ENCODE data around the gene TNFRSF9. TPM values are rescaled to one million over a fixed set of nuclear protein-coding genes. Genes with fewer than 3 reads are reported as not detected.
A peak's percentile ranks its signal among the peaks of the same experiment; 100 is the strongest.

The TNFRSF9 gene
- total and polyA plus RNA-seq, 4 donors, result under 0.01 to 0.09 (median 0.02) TPM; not detected in 1

- no peak for TF ChIP-seq ATF3 (IDR thresholded peaks at IDR 0.05)
- TF ChIP-seq MAX (IDR thresholded peaks at IDR 0.05), result no peak
- TF ChIP-seq FOXA2 (IDR thresholded peaks at IDR 0.05), result no peak
- TF ChIP-seq HNF4G (IDR thresholded peaks at IDR 0.05), result no peak
Measured at GRCh38 chr1:7962014-7962335, 21.3 kb upstream of the TNFRSF9 start (continued).

GRCh38 chr1:7961216-7962013 is 20.8 kb upstream of the TNFRSF9 start, which contains the start of gene PARK7:
PARK7 (plus strand) TSS chr1:7961711; CDS start chr1:7962786, 1,075 bp downstream.
- Histone ChIP-seq H3K27ac (ENCODE audit: low read depth in 1 of 2, low read length in 2 of 2) (peak within 1 kb of the TSS; percentile 84 to 98), H3K9ac (ENCODE audit: low read depth in 1 of 2, low read length in 2 of 2) (peak within 1 kb of the TSS; percentile 85 to 98), H3K4me3 (ENCODE audit: low read depth in 1 of 3, low read length in 3 of 3) (peak within 1 kb of the TSS; percentile 72 to 96 (median 88)), H3K9me3 (ENCODE audit: control insufficient read depth in 4 of 4, low read length in 3 of 4) (no peaks in the 10 kb centered on the region), H3K4me1 (ENCODE audit: control insufficient read depth in 4 of 4, insufficient read depth in 4 of 4, low read length in 3 of 4) (peaks cover 3 to 21% (median 15%) of the 10 kb centered on the region in 4 donors), H3K36me3 (ENCODE audit: control insufficient read depth in 4 of 4, insufficient read depth in 3 of 4, low read depth in 1 of 4, low read length in 3 of 4) (peaks cover 7 to 26% (median 17%) of the 10 kb centered on the region in 4 donors), H3K27me3 (ENCODE audit: control insufficient read depth in 4 of 4, insufficient read depth in 4 of 4, low read length in 3 of 4) (no peaks in the 10 kb centered on the region)
- DNase-seq (ENCODE audit: low spot score), result peak; percentile 99
- WGBS, result under 1% methylated on average over 81 of the region's 81 CpGs
- peak; percentile 88 for TF ChIP-seq SP1 (IDR thresholded peaks at IDR 0.05)
- TF ChIP-seq YY1 (IDR thresholded peaks at IDR 0.05), result peak; percentile 2
- peak in 1 of 2 donors; percentile 50 for TF ChIP-seq RXRA (IDR thresholded peaks at IDR 0.05)
- peak; percentile 93 for TF ChIP-seq TAF1 (conservative IDR thresholded peaks at IDR 0.05)
- peak; percentile 69 to 76 for TF ChIP-seq EGR1 (IDR thresholded peaks at IDR 0.05; ENCODE audit: low read depth in 2 of 2)
- TF ChIP-seq JUND (IDR thresholded peaks at IDR 0.05), result no peak
- TF ChIP-seq CTCF (IDR thresholded peaks at IDR 0.05; ENCODE audit: low read depth, low read length, missing input control), result peak; percentile 42
- no peak for TF ChIP-seq ATF3 (IDR thresholded peaks at IDR 0.05)
- TF ChIP-seq ZBTB33 (IDR thresholded peaks at IDR 0.05), result peak; percentile 68
- peak; percentile 52 for TF ChIP-seq NR2F2 (IDR thresholded peaks at IDR 0.05)
- TF ChIP-seq RAD21 (IDR thresholded peaks at IDR 0.05), result peak; percentile 39 to 72
- TF ChIP-seq FOXA2 (IDR thresholded peaks at IDR 0.05), result no peak
- peak; percentile 61 to 91 for TF ChIP-seq GABPA (IDR thresholded peaks at IDR 0.05 in 1 of 2, conservative IDR thresholded peaks at IDR 0.05 in 1 of 2)
- TF ChIP-seq HNF4A (conservative IDR thresholded peaks at IDR 0.05), result peak; percentile 10 to 42
- peak; percentile 89 for TF ChIP-seq REST (IDR thresholded peaks at IDR 0.05)
- peak; percentile 74 for TF ChIP-seq FOXA1 (IDR thresholded peaks at IDR 0.05)
- no peak for TF ChIP-seq HNF4G (IDR thresholded peaks at IDR 0.05)
- TF ChIP-seq MAX (IDR thresholded peaks at IDR 0.05), result peak; percentile 92
